GM18858 (cell line): Measurements from ENCODE around the gene CENPM.
"Not testable (repeated sequence)": the region's sequence is repeated elsewhere in the genome, so short reads cannot be mapped to it uniquely, and the experiment has no call there.

Experiments
- ATAC-seq: cut with Tn5 transposase; IDR thresholded peaks from one replicate; pipeline ENCODE4 v1.9.1; 2021; ENCODE audit not compliant: unreplicated experiment

CENPM gene

GRCh38 chr22:41966607-41967240, 19.8 kb upstream of the CENPM start:
- ATAC-seq: no peak

GRCh38 chr22:41966225-41966606, 19.3 kb upstream of the CENPM start:
- ATAC-seq: no peak

- no peak for ATAC-seq
These were observed 17.1 kb upstream of the CENPM start for GRCh38 chr22:41964112-41964491.

- ATAC-seq: no peak
These were observed 16.6 kb upstream of the CENPM start for GRCh38 chr22:41963453-41964111.

- no peak for ATAC-seq
These were observed 11.1 kb upstream of the CENPM start for GRCh38 chr22:41957941-41958556.

- ATAC-seq: no peak
These were observed 5.8 kb upstream of the CENPM start for GRCh38 chr22:41952713-41953112.

- no peak for ATAC-seq
These were observed 5.0 kb upstream of the CENPM start, which contains the start of gene SMIM45 for GRCh38 chr22:41951898-41952474. TSS of gene SMIM45 (plus strand) at chr22:41952150.

GRCh38 chr22:41949297-41949965, 2.5 kb upstream of the CENPM start:
- no peak for ATAC-seq

GRCh38 chr22:41948928-41949296, 2.0 kb upstream of the CENPM start:
- ATAC-seq: not testable (repeated sequence)

GRCh38 chr22:41948142-41948541, 1.2 kb upstream of the CENPM start:
- no peak for ATAC-seq

GRCh38 chr22:41947424-41948080, 600 bp upstream of the CENPM start:
- no peak for ATAC-seq

- ATAC-seq: no peak
These were observed 3.2 kb downstream of the CENPM start for GRCh38 chr22:41943661-41944209.

- ATAC-seq: no peak
These were observed 5.9 kb downstream of the CENPM start for GRCh38 chr22:41940832-41941765.

GRCh38 chr22:41939981-41940831, 6.7 kb downstream of the CENPM start:
- peak; percentile 37 for ATAC-seq

- ATAC-seq: no peak
These were observed 10.1 kb downstream of the CENPM start for GRCh38 chr22:41936894-41937169.

GRCh38 chr22:41935509-41935908, 11.4 kb downstream of the CENPM start:
- no peak for ATAC-seq

GRCh38 chr22:41935015-41935351, 12.0 kb downstream of the CENPM start:
- ATAC-seq: no peak

GRCh38 chr22:41934284-41935014, 12.5 kb downstream of the CENPM start:
- ATAC-seq: no peak
